Keratinocyte (primary cell): Measurements from ENCODE around the gene GPR152. TPM values are rescaled to one million over a fixed set of nuclear protein-coding genes. Genes with fewer than 3 reads are reported as not detected.

Source experiments
- DNase-seq: peaks from one replicate; pipeline ENCODE4 v3.0.0-alpha.2; 2011; ENCODE audit warnings: low read depth, missing footprints, low spot score
- FAIRE-seq: peaks from 2 replicates; lab custom pipeline; 2011; peaks lifted over from hg19 to GRCh38; lab: Jason Lieb, UNC
- H2AFZ ChIP-seq: 2 replicates; pipeline ENCODE4 v1.6.0; 2012; ENCODE audit warnings: low read length, control low read depth, inconsistent platforms; ENCODE audit not compliant: control insufficient read depth
- H3K27ac ChIP-seq: 2 replicates; pipeline ENCODE4 v1.5.1; 2011; ENCODE audit warnings: low read length; ENCODE audit not compliant: control insufficient read depth, insufficient read depth
- H3K27me3 ChIP-seq: 3 replicates; pipeline ENCODE4 v1.6.0; 2011; ENCODE audit warnings: low read length; ENCODE audit not compliant: control insufficient read depth, insufficient read depth; ENCODE audit errors: extremely low read depth
- H3K36me3 ChIP-seq, 2 experiments: 2 replicates in 1 of 2; 3 replicates in 1 of 2; pipeline ENCODE4 v1.5.1; 2011; ENCODE audit warnings: low read length in 2 of 2, mild to moderate bottlenecking in 1 of 2; ENCODE audit not compliant: control insufficient read depth in 2 of 2, insufficient read depth in 2 of 2; ENCODE audit errors: extremely low read depth in 1 of 2
- H3K4me1 ChIP-seq: 3 replicates; pipeline ENCODE4 v1.5.1; 2011; ENCODE audit warnings: low read length; ENCODE audit not compliant: control insufficient read depth, insufficient read depth; ENCODE audit errors: extremely low read depth
- H3K4me2 ChIP-seq: 3 replicates; pipeline ENCODE4 v1.6.0; 2011; ENCODE audit warnings: low read depth, low read length; ENCODE audit not compliant: control insufficient read depth, insufficient read depth; ENCODE audit errors: extremely low read depth
- H3K4me3 ChIP-seq, 3 experiments: fragments of 200-600 bp in 1 of 3; sonication (generic) in 1 of 3; 2 replicates in 2 of 3; 3 replicates in 1 of 3; pipeline ENCODE4 v1.5.1; 2011 to 2016; ENCODE audit warnings: low read length in 3 of 3, mild to moderate bottlenecking in 3 of 3, control low read depth in 2 of 3, inconsistent platforms in 1 of 3, low read depth in 1 of 3, mixed read lengths in 1 of 3, mixed run types in 1 of 3, moderate library complexity in 1 of 3; ENCODE audit not compliant: control insufficient read depth in 2 of 3, insufficient read depth in 2 of 3; ENCODE audit errors: extremely low read depth in 1 of 3
- H3K79me2 ChIP-seq: 2 replicates; pipeline ENCODE4 v1.6.0; 2012; ENCODE audit warnings: low read length; ENCODE audit not compliant: control insufficient read depth, insufficient read depth
- H3K9ac ChIP-seq: 3 replicates; pipeline ENCODE4 v1.6.0; 2011; ENCODE audit warnings: low read length; ENCODE audit not compliant: control insufficient read depth, insufficient read depth; ENCODE audit errors: extremely low read depth
- H3K9me1 ChIP-seq: 3 replicates; pipeline ENCODE4 v1.6.0; 2011; ENCODE audit warnings: low read length; ENCODE audit not compliant: control insufficient read depth, insufficient read depth; ENCODE audit errors: extremely low read depth
- H3K9me3 ChIP-seq: 2 replicates; pipeline ENCODE4 v1.5.1; 2012; ENCODE audit warnings: low read depth, low read length; ENCODE audit not compliant: control insufficient read depth
- H4K20me1 ChIP-seq: 3 replicates; pipeline ENCODE4 v1.6.0; 2011; ENCODE audit warnings: low read length; ENCODE audit not compliant: control insufficient read depth, insufficient read depth; ENCODE audit errors: extremely low read depth
- CTCF ChIP-seq, 3 experiments: IDR thresholded peaks in 1 of 3; conservative IDR thresholded peaks in 1 of 3; optimal IDR thresholded peaks in 1 of 3; 2 replicates in 2 of 3; 3 replicates in 1 of 3; pipeline versions ENCODE3 to v1.5.1; 2011; ENCODE audit warnings: low read length in 3 of 3, mild to moderate bottlenecking in 3 of 3, moderate library complexity in 2 of 3, control low read depth in 1 of 3, inconsistent platforms in 1 of 3; ENCODE audit not compliant: insufficient read depth in 2 of 3; ENCODE audit errors: extremely low read depth in 1 of 3
- EZH2 ChIP-seq: IDR thresholded peaks from one replicate; pipeline ENCODE4 v1.6.1; 2012; ENCODE audit warnings: inconsistent platforms, mild to moderate bottlenecking, low read length, moderate library complexity
- dilution Hi-C: fragments of 300-500 bp; cut with MboI; formaldehyde crosslinking; loops from one replicate; pipeline ENCODE4 v1.7.0; 2020; ENCODE audit warnings: low sequenced_read_pairs; ENCODE audit not compliant: extremely low pct_ligation_motif_present
- polyA plus RNA-seq, 5 experiments: library from polyadenylated mRNA; depleted of rRNA in 3 of 5; stranded (reverse) in 3 of 5; stranded (forward) in 1 of 5; unstranded in 1 of 5; fragments of >200 nt; gene quantifications; 1 replicate in 1 of 5; 2 replicates in 3 of 5; 3 replicates in 1 of 5; pipeline versions ENCODE4 v1.2.1 to v1.2.3, GENCODE V29; 2011 to 2012; ENCODE audit warnings: missing spikeins in 2 of 5, low read depth in 1 of 5, low replicate concordance in 1 of 5

The GPR152 gene
- polyA plus RNA-seq, 1 donor (not counting 4 experiments of a cell fraction or from before 2014, with no cell fraction given) = not detected

- H3K27me3 ChIP-seq = no peaks in the 10 kb centered on the region
- no peaks in the 10 kb centered on the region for H3K9me1 ChIP-seq
- H3K4me3 ChIP-seq = peak overlapping the region; percentile 45 to 73 (median 46)
- no peaks in the 10 kb centered on the region for H3K79me2 ChIP-seq
- dilution Hi-C loops = no loop called here
- H3K4me2 ChIP-seq = peak overlapping the region; percentile 76
- DNase-seq (no peak), FAIRE-seq (no peak)
- TF ChIP-seq CTCF (optimal IDR thresholded peaks at IDR 0.05 in 1 of 3, IDR thresholded peaks at IDR 0.05 in 1 of 3, conservative IDR thresholded peaks at IDR 0.05 in 1 of 3; ENCODE audit: extremely low read depth in 1 of 3, insufficient read depth in 2 of 3, low read length in 3 of 3) (no peak), EZH2 (no peak)
- H3K9ac ChIP-seq = peak overlapping the region; percentile 64
- H3K9me3 ChIP-seq = no peaks in the 10 kb centered on the region
- H4K20me1 ChIP-seq = no peaks in the 10 kb centered on the region
- H3K27ac ChIP-seq = peak overlapping the region; percentile 69
- no peak overlapping the region for H2AFZ ChIP-seq
- H3K4me1 ChIP-seq = peaks cover 23% of the 10 kb centered on the region
- peaks cover 0 to 5% of the 10 kb centered on the region in 2 experiments for H3K36me3 ChIP-seq
These were observed 12.6 kb upstream of the GPR152 start for GRCh38 chr11:67465189-67465510.

DNA sequence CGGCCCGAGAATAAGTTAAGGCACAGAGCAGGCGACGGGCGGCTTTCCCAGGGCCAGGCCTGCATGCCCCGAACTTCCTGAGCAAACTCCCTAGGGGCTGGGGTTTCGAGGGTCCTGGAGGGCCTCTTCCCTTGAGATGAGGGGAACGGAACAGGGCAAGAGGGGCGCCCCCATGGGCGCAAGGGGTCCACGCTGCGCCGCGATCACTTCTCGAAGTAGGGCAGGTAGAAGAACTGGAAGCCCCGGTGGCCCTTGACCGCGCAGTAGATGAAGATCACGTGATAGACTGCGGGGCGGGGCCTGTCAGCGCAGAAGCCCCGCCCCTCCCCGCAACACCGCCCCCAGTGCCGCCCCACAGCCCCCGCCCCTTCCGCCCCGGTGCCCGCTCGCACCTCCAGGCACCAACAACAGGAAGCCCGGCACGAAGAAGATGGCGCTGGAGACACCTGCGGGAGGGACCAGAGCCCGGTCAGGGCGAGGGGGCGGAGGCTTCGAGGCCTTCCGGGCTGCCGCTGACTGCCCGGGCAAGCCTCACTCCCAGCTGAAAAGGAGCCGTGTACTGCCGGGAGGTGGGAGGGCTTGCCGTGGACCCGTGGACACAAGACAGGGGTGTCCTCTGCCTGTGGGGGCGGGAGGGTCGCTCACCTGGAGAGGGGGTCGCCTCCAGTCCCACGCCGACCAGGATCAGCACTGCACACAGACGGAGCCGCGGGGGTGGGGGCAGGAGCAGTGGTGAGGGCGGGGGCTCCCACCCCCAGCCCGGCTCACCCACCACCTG lies 12.1 kb upstream of the GPR152 start:
- Histone ChIP-seq H3K79me2 (no peaks in the 10 kb centered on the region), H3K9me1 (no peaks in the 10 kb centered on the region), H2AFZ (peak overlapping the region; percentile 64), H3K4me1 (peaks cover 25% of the 10 kb centered on the region), H3K9ac (peak overlapping the region; percentile 64), H3K27me3 (no peaks in the 10 kb centered on the region), H3K4me2 (peak overlapping the region; percentile 76), H4K20me1 (no peaks in the 10 kb centered on the region), H3K9me3 (no peaks in the 10 kb centered on the region), H3K4me3 (peak overlapping the region; percentile 45 to 73 (median 46)), H3K27ac (peak overlapping the region; percentile 79), H3K36me3 (peaks cover 0 to 5% of the 10 kb centered on the region in 2 experiments)
- DNase-seq (no peak), FAIRE-seq (no peak)
- dilution Hi-C loops = no loop called here
- TF ChIP-seq CTCF (optimal IDR thresholded peaks at IDR 0.05 in 1 of 3, IDR thresholded peaks at IDR 0.05 in 1 of 3, conservative IDR thresholded peaks at IDR 0.05 in 1 of 3; ENCODE audit: extremely low read depth in 1 of 3, insufficient read depth in 2 of 3, low read length in 3 of 3) = no peak
- no peak for TF ChIP-seq EZH2
